ENCODE results near the gene EEF2KMT. TPM values are rescaled to one million over a fixed set of nuclear protein-coding genes. Genes with fewer than 3 reads are reported as not detected.

EEF2KMT gene
- total and polyA plus RNA-seq, 2 of the 13 experiments (the other 11 are each of a cell fraction or from before 2014, with no cell fraction given): 10.7 to 26.9 TPM

DNA sequence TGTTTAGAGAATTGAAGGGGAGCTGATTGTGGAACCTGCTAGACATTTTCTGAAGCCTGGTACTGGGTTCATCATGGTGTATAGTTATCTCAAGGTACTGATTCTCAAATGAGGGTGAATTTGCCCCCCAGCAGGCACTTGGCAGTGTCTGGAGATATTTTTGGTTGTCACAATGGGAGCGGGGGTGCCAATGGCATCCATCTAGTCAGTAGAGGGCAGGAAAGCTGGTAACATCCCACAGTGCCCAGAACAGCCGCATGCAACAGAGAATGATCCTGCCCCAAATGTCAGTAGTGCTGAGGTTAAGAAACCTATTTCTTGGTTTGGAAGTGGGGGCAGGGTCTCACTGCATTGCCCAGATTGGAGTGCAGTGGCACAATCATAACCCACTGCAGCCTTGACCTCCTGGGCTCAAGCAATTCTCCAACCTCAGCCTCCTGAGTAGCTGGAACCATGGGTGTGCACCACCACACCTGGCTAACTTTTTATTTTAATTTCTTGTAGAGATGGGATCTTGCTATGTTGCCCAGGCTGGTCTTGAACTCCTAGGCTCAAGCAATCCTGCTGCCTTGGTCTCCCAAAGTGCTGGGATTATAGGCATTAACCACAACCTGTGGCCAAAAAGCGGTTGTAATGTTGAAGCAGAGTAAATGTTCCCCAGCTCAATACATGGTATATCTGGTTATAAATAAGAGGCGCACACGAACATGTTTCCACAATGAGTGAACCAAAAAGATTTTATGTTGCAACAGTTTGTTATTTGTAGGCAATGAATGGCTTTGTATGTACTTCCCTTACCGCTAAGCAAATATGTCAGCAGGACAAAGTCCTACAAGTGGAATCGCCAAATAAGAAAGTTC is 46.4 kb upstream of the EEF2KMT start:
- POLR2A ChIA-PET: interaction anchor here (1.0 to 1.7 kb wide), 3 partner anchors 9 to 46 kb away, joined by 5 to 9 read pairs (median 9); partner anchors contain the start of gene EEF2KMT
- peak; percentile 93 for ATAC-seq
- CTCF ChIA-PET (ENCODE audit: low intra/inter-chr PET ratio, low total read pairs): no interaction called here
- Histone ChIP-seq H3K9ac (ENCODE audit: insufficient read depth, low read depth, low read length) (no peak overlapping the region), H3K27me3 (ENCODE audit: control insufficient read depth in 1 of 2, insufficient read depth in 2 of 2, low read length in 2 of 2) (no peaks in the 10 kb centered on the region), H3K36me3 (replicated peaks in 1 of 2; ENCODE audit: control insufficient read depth in 1 of 2, insufficient read depth in 2 of 2, low read length in 2 of 2) (no peaks in the 10 kb centered on the region), H4K20me1 (ENCODE audit: insufficient read depth, low read length) (no peaks in the 10 kb centered on the region), H2AFZ (ENCODE audit: low read length) (no peak overlapping the region), H3K4me3 (replicated peaks in 1 of 3; ENCODE audit: insufficient read depth in 1 of 3, low read depth in 2 of 3, low read length in 3 of 3) (peak overlapping the region in 1 of 3 experiments; percentile 5; a peak in 1 of 6 replicates), H3K4me1 (ENCODE audit: insufficient read depth, low read length) (peaks cover 52% of the 10 kb centered on the region), H3K79me2 (ENCODE audit: insufficient read depth, low read length) (no peaks in the 10 kb centered on the region), H3K27ac (ENCODE audit: extremely low read length, insufficient read depth, low read length) (peak overlapping the region; percentile 60), H3K9me3 (ENCODE audit: low read length) (no peaks in the 10 kb centered on the region), H3K4me2 (ENCODE audit: low read depth, low read length) (peak overlapping the region; percentile 48)
- in situ Hi-C loops (cut with HindIII; ENCODE audit: extremely low pct_ligation_motif_present, low pct_unique_long_range_greater_than_20kb) (no loop called here), intact Hi-C loops (cut with micrococcal nuclease; ENCODE audit: unreplicated experiment) (loop anchor here (1.0 kb wide), 2 partner anchors 24 to 46 kb away; no protein-coding TSS in a partner anchor)
- no TSS peak for BruUV-seq (replicated peaks)
- peak; percentile 76 for FAIRE-seq
- WGBS (ENCODE audit: low lambda C conversion rate): 27% methylated on average over 7 of the region's 7 CpGs
- DNase-seq (ENCODE audit: low spot score): peak; percentile 99
- TF ChIP-seq, protein P1, sequence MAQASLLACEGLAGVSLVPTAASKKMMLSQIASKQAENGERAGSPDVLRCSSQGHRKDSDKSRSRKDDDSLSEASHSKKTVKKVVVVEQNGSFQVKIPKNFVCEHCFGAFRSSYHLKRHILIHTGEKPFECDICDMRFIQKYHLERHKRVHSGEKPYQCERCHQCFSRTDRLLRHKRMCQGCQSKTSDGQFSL (CRISPR knock-in tag; IDR thresholded peaks at IDR 0.05): peak; percentile 54; the same call in 1 of the 2 replicates
- TF ChIP-seq, protein P2, sequence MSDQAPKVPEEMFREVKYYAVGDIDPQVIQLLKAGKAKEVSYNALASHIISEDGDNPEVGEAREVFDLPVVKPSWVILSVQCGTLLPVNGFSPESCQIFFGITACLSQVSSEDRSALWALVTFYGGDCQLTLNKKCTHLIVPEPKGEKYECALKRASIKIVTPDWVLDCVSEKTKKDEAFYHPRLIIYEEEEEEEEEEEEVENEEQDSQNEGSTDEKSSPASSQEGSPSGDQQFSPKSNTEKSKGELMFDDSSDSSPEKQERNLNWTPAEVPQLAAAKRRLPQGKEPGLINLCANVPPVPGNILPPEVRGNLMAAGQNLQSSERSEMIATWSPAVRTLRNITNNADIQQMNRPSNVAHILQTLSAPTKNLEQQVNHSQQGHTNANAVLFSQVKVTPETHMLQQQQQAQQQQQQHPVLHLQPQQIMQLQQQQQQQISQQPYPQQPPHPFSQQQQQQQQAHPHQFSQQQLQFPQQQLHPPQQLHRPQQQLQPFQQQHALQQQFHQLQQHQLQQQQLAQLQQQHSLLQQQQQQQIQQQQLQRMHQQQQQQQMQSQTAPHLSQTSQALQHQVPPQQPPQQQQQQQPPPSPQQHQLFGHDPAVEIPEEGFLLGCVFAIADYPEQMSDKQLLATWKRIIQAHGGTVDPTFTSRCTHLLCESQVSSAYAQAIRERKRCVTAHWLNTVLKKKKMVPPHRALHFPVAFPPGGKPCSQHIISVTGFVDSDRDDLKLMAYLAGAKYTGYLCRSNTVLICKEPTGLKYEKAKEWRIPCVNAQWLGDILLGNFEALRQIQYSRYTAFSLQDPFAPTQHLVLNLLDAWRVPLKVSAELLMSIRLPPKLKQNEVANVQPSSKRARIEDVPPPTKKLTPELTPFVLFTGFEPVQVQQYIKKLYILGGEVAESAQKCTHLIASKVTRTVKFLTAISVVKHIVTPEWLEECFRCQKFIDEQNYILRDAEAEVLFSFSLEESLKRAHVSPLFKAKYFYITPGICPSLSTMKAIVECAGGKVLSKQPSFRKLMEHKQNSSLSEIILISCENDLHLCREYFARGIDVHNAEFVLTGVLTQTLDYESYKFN (CRISPR knock-in tag; conservative IDR thresholded peaks at IDR 0.05): peak; percentile 98
- no peak for TF ChIP-seq MXD4 (CRISPR knock-in tag; IDR thresholded peaks at IDR 0.05)
- peak; percentile 79 for TF ChIP-seq ADNP (CRISPR knock-in tag; IDR thresholded peaks at IDR 0.05)
- TF ChIP-seq ZNF160 (CRISPR knock-in tag; IDR thresholded peaks at IDR 0.05): 0 out of 2 replicates have a peak, but pooled peaks have one; percentile 54
- TF ChIP-seq ZNF138 (CRISPR knock-in tag; IDR thresholded peaks at IDR 0.05; ENCODE audit: low read depth): no peak
- TF ChIP-seq KMT2A (CRISPR knock-in tag; IDR thresholded peaks at IDR 0.05): no peak
- TF ChIP-seq, protein P3, sequence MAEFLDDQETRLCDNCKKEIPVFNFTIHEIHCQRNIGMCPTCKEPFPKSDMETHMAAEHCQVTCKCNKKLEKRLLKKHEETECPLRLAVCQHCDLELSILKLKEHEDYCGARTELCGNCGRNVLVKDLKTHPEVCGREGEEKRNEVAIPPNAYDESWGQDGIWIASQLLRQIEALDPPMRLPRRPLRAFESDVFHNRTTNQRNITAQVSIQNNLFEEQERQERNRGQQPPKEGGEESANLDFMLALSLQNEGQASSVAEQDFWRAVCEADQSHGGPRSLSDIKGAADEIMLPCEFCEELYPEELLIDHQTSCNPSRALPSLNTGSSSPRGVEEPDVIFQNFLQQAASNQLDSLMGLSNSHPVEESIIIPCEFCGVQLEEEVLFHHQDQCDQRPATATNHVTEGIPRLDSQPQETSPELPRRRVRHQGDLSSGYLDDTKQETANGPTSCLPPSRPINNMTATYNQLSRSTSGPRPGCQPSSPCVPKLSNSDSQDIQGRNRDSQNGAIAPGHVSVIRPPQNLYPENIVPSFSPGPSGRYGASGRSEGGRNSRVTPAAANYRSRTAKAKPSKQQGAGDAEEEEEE (CRISPR knock-in tag; IDR thresholded peaks at IDR 0.05; ENCODE audit: borderline replicate concordance): peak; percentile 89; the same call in 1 of the 2 replicates
- TF ChIP-seq ZNF550 (CRISPR knock-in tag; IDR thresholded peaks at IDR 0.05; ENCODE audit: borderline replicate concordance): no peak
- TF ChIP-seq ZNF256 (CRISPR knock-in tag; conservative IDR thresholded peaks at IDR 0.05): no peak
- TF ChIP-seq, protein P4, sequence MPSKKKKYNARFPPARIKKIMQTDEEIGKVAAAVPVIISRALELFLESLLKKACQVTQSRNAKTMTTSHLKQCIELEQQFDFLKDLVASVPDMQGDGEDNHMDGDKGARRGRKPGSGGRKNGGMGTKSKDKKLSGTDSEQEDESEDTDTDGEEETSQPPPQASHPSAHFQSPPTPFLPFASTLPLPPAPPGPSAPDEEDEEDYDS (CRISPR knock-in tag; IDR thresholded peaks at IDR 0.05): peak; percentile 54; the same call in 1 of the 2 replicates
- no peak for TF ChIP-seq ZNF652 (CRISPR knock-in tag; IDR thresholded peaks at IDR 0.05; ENCODE audit: borderline replicate concordance, low read depth)
- TF ChIP-seq, protein P5, sequence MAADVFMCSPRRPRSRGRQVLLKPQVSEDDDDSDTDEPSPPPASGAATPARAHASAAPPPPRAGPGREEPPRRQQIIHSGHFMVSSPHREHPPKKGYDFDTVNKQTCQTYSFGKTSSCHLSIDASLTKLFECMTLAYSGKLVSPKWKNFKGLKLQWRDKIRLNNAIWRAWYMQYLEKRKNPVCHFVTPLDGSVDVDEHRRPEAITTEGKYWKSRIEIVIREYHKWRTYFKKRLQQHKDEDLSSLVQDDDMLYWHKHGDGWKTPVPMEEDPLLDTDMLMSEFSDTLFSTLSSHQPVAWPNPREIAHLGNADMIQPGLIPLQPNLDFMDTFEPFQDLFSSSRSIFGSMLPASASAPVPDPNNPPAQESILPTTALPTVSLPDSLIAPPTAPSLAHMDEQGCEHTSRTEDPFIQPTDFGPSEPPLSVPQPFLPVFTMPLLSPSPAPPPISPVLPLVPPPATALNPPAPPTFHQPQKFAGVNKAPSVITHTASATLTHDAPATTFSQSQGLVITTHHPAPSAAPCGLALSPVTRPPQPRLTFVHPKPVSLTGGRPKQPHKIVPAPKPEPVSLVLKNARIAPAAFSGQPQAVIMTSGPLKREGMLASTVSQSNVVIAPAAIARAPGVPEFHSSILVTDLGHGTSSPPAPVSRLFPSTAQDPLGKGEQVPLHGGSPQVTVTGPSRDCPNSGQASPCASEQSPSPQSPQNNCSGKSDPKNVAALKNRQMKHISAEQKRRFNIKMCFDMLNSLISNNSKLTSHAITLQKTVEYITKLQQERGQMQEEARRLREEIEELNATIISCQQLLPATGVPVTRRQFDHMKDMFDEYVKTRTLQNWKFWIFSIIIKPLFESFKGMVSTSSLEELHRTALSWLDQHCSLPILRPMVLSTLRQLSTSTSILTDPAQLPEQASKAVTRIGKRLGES (CRISPR knock-in tag; IDR thresholded peaks at IDR 0.05; ENCODE audit: borderline replicate concordance): no peak
